CD4-positive, alpha-beta memory T cell (primary cell): ENCODE data around the gene CCDC146. TPM values are rescaled to one million over a fixed set of nuclear protein-coding genes. Genes with fewer than 3 reads are reported as not detected.

Experiments used
- CTCF ChIA-PET: fragments of 350-600 bp; sonication (Branson Sonifier 250); formaldehyde crosslinking; loops from one replicate; lab custom pipeline; 2021; ENCODE audit warnings: inconsistent platforms; ENCODE audit not compliant: partially characterized antibody; lab: Charles Lee
- POLR2A ChIA-PET: fragments of 350-600 bp; sonication (Branson Sonifier 250); formaldehyde crosslinking; loops from one replicate; lab custom pipeline; 2021; ENCODE audit not compliant: partially characterized antibody; lab: Charles Lee
- DNase-seq, 5 donors: peaks; one replicate each; pipeline versions ENCODE4 v3.0.0 to v3.0.0-alpha.2; 2020 to 2022; ENCODE audit warnings: mixed read lengths in 1 of 5
- H3K27ac ChIP-seq: one replicate; pipeline ENCODE4 v1.7.0; 2013; ENCODE audit warnings: low read depth, low read length
- H3K27me3 ChIP-seq: 2 replicates; pipeline ENCODE4 v1.7.0; 2013; ENCODE audit warnings: mild to moderate bottlenecking, low read length, moderate library complexity; ENCODE audit not compliant: insufficient read depth
- H3K36me3 ChIP-seq: 2 replicates; pipeline ENCODE4 v1.7.0; 2013; ENCODE audit warnings: mild to moderate bottlenecking, low read length, moderate library complexity; ENCODE audit not compliant: insufficient read depth
- H3K4me1 ChIP-seq: 2 replicates; pipeline ENCODE4 v1.7.0; 2013; ENCODE audit warnings: mild to moderate bottlenecking, low read length, moderate library complexity; ENCODE audit not compliant: insufficient read depth
- H3K4me3 ChIP-seq, 2 donors: one replicate each; pipeline ENCODE4 v1.7.0; 2013; ENCODE audit warnings: low read length in 2 of 2, mild to moderate bottlenecking in 1 of 2
- H3K9me3 ChIP-seq, 2 donors: one replicate each; pipeline ENCODE4 v1.7.0; 2013; ENCODE audit warnings: low read length in 2 of 2, control low read depth in 1 of 2; ENCODE audit not compliant: control insufficient read depth in 1 of 2
- H3K27ac Mint-ChIP-seq, 7 donors: one replicate each; pipeline ENCODE4 v1.8.0; 2020 to 2021; ENCODE audit warnings: mixed read lengths in 7 of 7, mild to moderate bottlenecking in 6 of 7, inconsistent platforms in 3 of 7, moderate library complexity in 3 of 7
- H3K27me3 Mint-ChIP-seq, 2 donors: one replicate each; pipeline ENCODE4 v1.8.0; 2020 to 2021; ENCODE audit warnings: mixed read lengths in 2 of 2
- H3K36me3 Mint-ChIP-seq, 2 donors: one replicate each; pipeline ENCODE4 v1.8.0; 2020 to 2021; ENCODE audit warnings: mixed read lengths in 2 of 2, inconsistent platforms in 1 of 2, mild to moderate bottlenecking in 1 of 2
- H3K4me1 Mint-ChIP-seq, 4 donors: one replicate each; pipeline ENCODE4 v1.8.0; 2020 to 2021; ENCODE audit warnings: mixed read lengths in 4 of 4, mild to moderate bottlenecking in 1 of 4
- H3K4me3 Mint-ChIP-seq, 8 donors: one replicate each; pipeline ENCODE4 v1.8.0; 2020 to 2021; ENCODE audit warnings: mixed read lengths in 8 of 8, mild to moderate bottlenecking in 7 of 8, moderate library complexity in 6 of 8, inconsistent platforms in 3 of 8
- H3K9me3 Mint-ChIP-seq, 8 donors: one replicate each; pipeline ENCODE4 v1.8.0; 2020 to 2021; ENCODE audit warnings: mixed read lengths in 8 of 8, mild to moderate bottlenecking in 5 of 8, inconsistent platforms in 3 of 8, moderate library complexity in 1 of 8
- intact Hi-C: fragments of 100-400 bp; cut with micrococcal nuclease; formaldehyde crosslinking; loops from one replicate; pipeline ENCODE4 v1.15.1; 2023
- polyA plus RNA-seq, 2 donors: library from polyadenylated mRNA; unstranded; fragments of 300-500 nt; fragmentation: Illumina TruSeq; gene quantifications; one replicate each; pipeline ENCODE4 v1.2.3, GENCODE V29; 2021
- total RNA-seq, 2 experiments: library from RNA; stranded (reverse); gene quantifications; one replicate each; pipeline ENCODE4 v1.2.3, GENCODE V29; 2021

CCDC146 gene
- total and polyA plus RNA-seq, 4 experiments from 2014 or later, result 2.5 to 16.0 (median 9.1) TPM

- Mint-ChIP-seq H3K27ac (no peak overlapping the region), H3K27me3 (no peaks in the 10 kb centered on the region), H3K4me1 (no peaks in the 10 kb centered on the region), H3K9me3 (peaks cover 0 to 7% (median 0%) of the 10 kb centered on the region in 8 donors), H3K4me3 (no peak overlapping the region), H3K36me3 (peaks cover 19 to 67% of the 10 kb centered on the region in 2 donors)
- Histone ChIP-seq H3K36me3 (no peaks in the 10 kb centered on the region), H3K27ac (no peak overlapping the region), H3K4me3 (no peak overlapping the region), H3K4me1 (no peaks in the 10 kb centered on the region), H3K9me3 (no peaks in the 10 kb centered on the region), H3K27me3 (no peaks in the 10 kb centered on the region)
- no peak for DNase-seq
- ChIA-PET POLR2A (no interaction called here), CTCF (no interaction called here)
- intact Hi-C loops, result no loop called here
These were observed 166.4 kb downstream of the CCDC146 start for GRCh38 chr7:77288676-77289320.

DNA sequence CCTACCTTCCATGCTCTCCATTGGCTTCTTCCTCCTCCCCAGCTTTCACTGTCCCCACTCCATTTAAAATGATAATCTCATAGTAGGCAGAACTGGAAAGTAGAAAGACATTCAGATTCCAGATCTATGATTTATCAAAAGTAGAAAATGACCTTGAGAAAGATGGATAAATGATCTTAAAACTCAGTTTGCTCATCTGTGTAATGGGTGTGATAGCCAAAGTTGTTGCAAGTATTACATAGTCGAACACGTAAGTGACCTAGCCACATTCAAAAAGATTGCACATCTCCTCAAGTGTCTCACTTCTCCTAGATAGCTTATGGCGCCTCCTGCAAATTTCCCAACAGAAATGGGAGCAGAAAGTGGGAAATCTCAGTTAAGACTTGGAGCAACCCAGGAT, 167.0 kb downstream of the CCDC146 start:
- no peaks in the 10 kb centered on the region for H3K27me3 Mint-ChIP-seq
- no peaks in the 10 kb centered on the region for H3K4me1 Mint-ChIP-seq
- H3K27ac Mint-ChIP-seq, result no peak overlapping the region
- H3K36me3 Mint-ChIP-seq, result peaks cover 19 to 69% of the 10 kb centered on the region in 2 donors
- ChIA-PET CTCF (no interaction called here), POLR2A (no interaction called here)
- H3K4me3 Mint-ChIP-seq, result no peak overlapping the region
- H3K9me3 ChIP-seq, result no peaks in the 10 kb centered on the region
- H3K27me3 ChIP-seq, result no peaks in the 10 kb centered on the region
- no peak for DNase-seq
- no peaks in the 10 kb centered on the region for H3K36me3 ChIP-seq
- no peaks in the 10 kb centered on the region for H3K4me1 ChIP-seq
- H3K4me3 ChIP-seq, result no peak overlapping the region
- peaks cover 0 to 7% (median 0%) of the 10 kb centered on the region in 8 donors for H3K9me3 Mint-ChIP-seq
- H3K27ac ChIP-seq, result no peak overlapping the region
- intact Hi-C loops, result no loop called here

GRCh38 chr7:77290425-77290824, 168.0 kb downstream of the CCDC146 start:
- ChIA-PET POLR2A (no interaction called here), CTCF (interaction anchor here (1.0 kb wide), 1 partner anchor 187 kb away, joined by 3 read pairs; no protein-coding TSS in a partner anchor)
- Histone ChIP-seq H3K27me3 (no peaks in the 10 kb centered on the region), H3K27ac (no peak overlapping the region), H3K4me1 (no peaks in the 10 kb centered on the region), H3K4me3 (no peak overlapping the region), H3K36me3 (no peaks in the 10 kb centered on the region), H3K9me3 (no peaks in the 10 kb centered on the region)
- DNase-seq, result no peak
- Mint-ChIP-seq H3K36me3 (peaks cover 19 to 66% of the 10 kb centered on the region in 2 donors), H3K9me3 (peaks cover 0 to 7% (median 0%) of the 10 kb centered on the region in 8 donors), H3K27ac (no peak overlapping the region), H3K4me1 (no peaks in the 10 kb centered on the region), H3K27me3 (no peaks in the 10 kb centered on the region), H3K4me3 (no peak overlapping the region)
- intact Hi-C loops, result no loop called here

GRCh38 chr7:77293046-77293445, 170.6 kb downstream of the CCDC146 start:
- POLR2A ChIA-PET, result no interaction called here

DNA sequence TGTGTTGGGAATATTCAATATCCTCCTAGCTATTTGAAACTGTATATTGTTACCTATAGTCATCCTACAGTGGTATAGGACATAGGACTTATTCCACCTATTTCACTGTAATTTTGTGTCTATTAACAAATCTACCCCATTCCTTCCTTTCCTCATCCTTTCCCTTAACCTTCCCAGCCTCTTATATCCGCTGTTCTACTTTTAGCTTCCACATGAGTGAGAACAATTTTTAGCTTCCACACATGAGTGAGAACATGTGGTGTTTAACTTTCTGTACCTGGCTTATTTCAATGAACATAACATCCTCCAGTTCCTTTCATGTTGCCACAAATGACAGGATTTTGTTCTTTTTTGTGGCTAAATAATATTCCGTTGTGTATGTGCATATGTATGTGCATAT, 173.1 kb downstream of the CCDC146 start:
- POLR2A ChIA-PET, result no interaction called here

More at GRCh38 chr7:77293046-77293445, 170.6 kb downstream of the CCDC146 start:
- CTCF ChIA-PET, result no interaction called here
- Mint-ChIP-seq H3K4me3 (no peak overlapping the region), H3K4me1 (no peaks in the 10 kb centered on the region), H3K36me3 (peaks cover 25 to 62% of the 10 kb centered on the region in 2 donors), H3K9me3 (peaks cover 0 to 15% (median 7%) of the 10 kb centered on the region in 8 donors), H3K27me3 (no peaks in the 10 kb centered on the region), H3K27ac (peak overlapping the region in 1 of 7 donors; percentile 25)
- Histone ChIP-seq H3K4me3 (no peak overlapping the region), H3K9me3 (no peaks in the 10 kb centered on the region), H3K27ac (no peak overlapping the region), H3K36me3 (no peaks in the 10 kb centered on the region), H3K4me1 (no peaks in the 10 kb centered on the region), H3K27me3 (no peaks in the 10 kb centered on the region)
- DNase-seq, result no peak
- intact Hi-C loops, result no loop called here

GRCh38 chr7:77306231-77307067, 184.0 kb downstream of the CCDC146 start:
- Mint-ChIP-seq H3K9me3 (peaks cover 0 to 43% (median 27%) of the 10 kb centered on the region in 8 donors), H3K27ac (no peak overlapping the region), H3K4me3 (no peak overlapping the region), H3K36me3 (peaks cover 62 to 84% of the 10 kb centered on the region in 2 donors), H3K27me3 (no peaks in the 10 kb centered on the region), H3K4me1 (peaks cover 0 to 2% (median 0%) of the 10 kb centered on the region in 4 donors)
- CTCF ChIA-PET, result no interaction called here
- Histone ChIP-seq H3K27ac (no peak overlapping the region), H3K9me3 (no peaks in the 10 kb centered on the region), H3K36me3 (no peaks in the 10 kb centered on the region), H3K27me3 (no peaks in the 10 kb centered on the region), H3K4me3 (no peak overlapping the region), H3K4me1 (no peaks in the 10 kb centered on the region)
- POLR2A ChIA-PET, result no interaction called here
- DNase-seq, result no peak
- intact Hi-C loops, result no loop called here

More for the DNA sequence above, 173.1 kb downstream of the CCDC146 start:
- Histone ChIP-seq H3K9me3 (no peaks in the 10 kb centered on the region), H3K4me3 (no peak overlapping the region), H3K27me3 (no peaks in the 10 kb centered on the region), H3K27ac (no peak overlapping the region), H3K4me1 (no peaks in the 10 kb centered on the region), H3K36me3 (no peaks in the 10 kb centered on the region)
- H3K36me3 Mint-ChIP-seq, result peaks cover 21 to 62% of the 10 kb centered on the region in 2 donors
- no peaks in the 10 kb centered on the region for H3K27me3 Mint-ChIP-seq
- H3K9me3 Mint-ChIP-seq, result peaks cover 0 to 30% (median 12%) of the 10 kb centered on the region in 8 donors
- no peaks in the 10 kb centered on the region for H3K4me1 Mint-ChIP-seq
- CTCF ChIA-PET, result no interaction called here
- DNase-seq, result no peak
- no peak overlapping the region for H3K27ac Mint-ChIP-seq
- intact Hi-C loops, result no loop called here
- H3K4me3 Mint-ChIP-seq, result no peak overlapping the region

GRCh38 chr7:77308792-77309191, 186.4 kb downstream of the CCDC146 start:
- Mint-ChIP-seq H3K27ac (no peak overlapping the region), H3K27me3 (no peaks in the 10 kb centered on the region), H3K4me1 (no peaks in the 10 kb centered on the region), H3K4me3 (no peak overlapping the region), H3K9me3 (peaks cover 0 to 25% (median 14%) of the 10 kb centered on the region in 8 donors), H3K36me3 (peaks cover 65 to 79% of the 10 kb centered on the region in 2 donors)
- intact Hi-C loops, result no loop called here
- Histone ChIP-seq H3K27me3 (no peaks in the 10 kb centered on the region), H3K27ac (no peak overlapping the region), H3K36me3 (no peaks in the 10 kb centered on the region), H3K4me1 (no peaks in the 10 kb centered on the region), H3K4me3 (no peak overlapping the region), H3K9me3 (no peaks in the 10 kb centered on the region)
- ChIA-PET POLR2A (no interaction called here), CTCF (no interaction called here)
- DNase-seq, result no peak
